GM23338 (cell line): ENCODE results near the gene MROH7. TPM values are rescaled to one million over a fixed set of nuclear protein-coding genes. Genes with fewer than 3 reads are reported as not detected.

ENCODE experiments used
- ATAC-seq: fragments of 200-7000 bp; cut with Tn5 transposase; 3 replicates; pipeline ENCODE4 v1.9.1; 2020
- DNase-seq: peaks from one replicate; pipeline ENCODE4 v3.0.0-alpha.2; 2015; ENCODE audit warnings: low spot score
- H2AFZ ChIP-seq: fragments of 200-600 bp; sonication (generic); 2 replicates; pipeline ENCODE4 v1.8.0; 2016; ENCODE audit warnings: antibody characterized with exemption, mild to moderate bottlenecking, moderate library complexity
- H3F3A ChIP-seq: fragments of 200-600 bp; sonication (generic); replicated peaks from 2 replicates; pipeline ENCODE4 v1.8.0; 2017; ENCODE audit warnings: antibody characterized with exemption, mixed run types, low read depth
- H3K27ac ChIP-seq: fragments of 200-600 bp; sonication (generic); 2 replicates; pipeline ENCODE4 v1.6.1; 2016; ENCODE audit warnings: low read depth
- H3K27me3 ChIP-seq: fragments of 200-600 bp; sonication (generic); 2 replicates; pipeline ENCODE4 v1.8.0; 2016; ENCODE audit warnings: mild to moderate bottlenecking, mixed run types, moderate library complexity; ENCODE audit not compliant: insufficient read depth
- H3K36me3 ChIP-seq: fragments of 200-600 bp; sonication (generic); 2 replicates; pipeline ENCODE4 v1.8.0; 2016; ENCODE audit warnings: mild to moderate bottlenecking; ENCODE audit not compliant: insufficient read depth
- H3K4me1 ChIP-seq: fragments of 200-600 bp; sonication (generic); 2 replicates; pipeline ENCODE4 v1.8.0; 2016; ENCODE audit warnings: mild to moderate bottlenecking, moderate library complexity; ENCODE audit not compliant: insufficient read depth
- H3K4me2 ChIP-seq: fragments of 200-600 bp; sonication (generic); 2 replicates; pipeline ENCODE4 v1.7.1; 2017; ENCODE audit warnings: mixed run types
- H3K4me3 ChIP-seq: fragments of 200-600 bp; sonication (generic); 2 replicates; pipeline ENCODE4 v1.6.1; 2016; ENCODE audit warnings: mixed run types
- H3K79me2 ChIP-seq: fragments of 200-600 bp; sonication (generic); replicated peaks from 2 replicates; pipeline ENCODE4 v1.8.0; 2017; ENCODE audit warnings: mild to moderate bottlenecking; ENCODE audit not compliant: insufficient read depth
- H3K9me2 ChIP-seq: fragments of 200-600 bp; sonication (generic); 2 replicates; pipeline ENCODE4 v1.8.0; 2017; ENCODE audit not compliant: insufficient read depth
- H4K20me1 ChIP-seq: fragments of 200-600 bp; sonication (generic); replicated peaks from 2 replicates; pipeline ENCODE4 v1.8.0; 2017; ENCODE audit warnings: mild to moderate bottlenecking; ENCODE audit not compliant: insufficient read depth
- H3K27ac Mint-ChIP-seq: 2 replicates; pipeline ENCODE4 v1.8.0; 2020; ENCODE audit warnings: inconsistent platforms, mild to moderate bottlenecking, moderate library complexity, mixed read lengths
- H3K27me3 Mint-ChIP-seq: 3 replicates; pipeline ENCODE4 v1.8.0; 2022; ENCODE audit warnings: low read depth, mild to moderate bottlenecking, moderate library complexity, mixed read lengths, inconsistent platforms; ENCODE audit not compliant: insufficient read depth, poor library complexity
- H3K36me3 Mint-ChIP-seq: 3 replicates; pipeline ENCODE4 v1.8.0; 2021; ENCODE audit warnings: low read depth, mild to moderate bottlenecking, inconsistent platforms, moderate library complexity, mixed read lengths
- H3K4me1 Mint-ChIP-seq: 3 replicates; pipeline ENCODE4 v1.8.0; 2020; ENCODE audit warnings: mild to moderate bottlenecking, inconsistent platforms, mixed read lengths
- H3K4me3 Mint-ChIP-seq: 3 replicates; pipeline ENCODE4 v1.8.0; 2021; ENCODE audit warnings: moderate library complexity, mild to moderate bottlenecking, inconsistent platforms, mixed read lengths
- H3K9me3 Mint-ChIP-seq: 3 replicates; pipeline ENCODE4 v1.8.0; 2020; ENCODE audit warnings: moderate library complexity, mild to moderate bottlenecking, inconsistent platforms, mixed read lengths
- EZH2 ChIP-seq: fragments of 200-600 bp; sonication (generic); IDR thresholded peaks from one replicate; pipeline ENCODE4 v1.8.0; 2017; ENCODE audit warnings: antibody characterized with exemption, mild to moderate bottlenecking, low read depth; ENCODE audit not compliant: unreplicated experiment
- EZH2phosphoT487 ChIP-seq: fragments of 200-600 bp; sonication (generic); IDR thresholded peaks from one replicate; pipeline ENCODE4 v1.8.1; 2018; ENCODE audit warnings: antibody characterized with exemption; ENCODE audit not compliant: unreplicated experiment
- NANOG ChIP-seq: IDR thresholded peaks from 2 replicates; pipeline ENCODE4 v1.6.1; 2016; ENCODE audit warnings: antibody characterized with exemption, borderline replicate concordance
- POLR2AphosphoS5 ChIP-seq: IDR thresholded peaks from 2 replicates; pipeline ENCODE4 v1.6.1; 2016; ENCODE audit warnings: antibody characterized with exemption, low read depth
- ZNF114 ChIP-seq: fragments of 250-450 bp; sonication (Bioruptor Pico); IDR thresholded peaks from 2 replicates; pipeline ENCODE4 v1.5.0; 2020; ENCODE audit warnings: mild to moderate bottlenecking, moderate library complexity
- polyA plus RNA-seq: library from polyadenylated mRNA; unstranded; fragments of >200 nt; fragmentation: Nextera tagmentation; extraction: Ambion mirVana; gene quantifications from 2 replicates; pipeline ENCODE4 v1.2.1, GENCODE V29; 2016
- total RNA-seq: library from RNA; depleted of rRNA; stranded (reverse); fragments of >200 nt; shearing (Covaris generic); gene quantifications from 2 replicates; pipeline ENCODE4 v1.2.3, GENCODE V29; 2014
- TF ChIP-seq, protein P1 (sequence below): fragments of 250-450 bp; sonication (Bioruptor Pico); IDR thresholded peaks from 2 replicates; pipeline ENCODE4 v1.5.0; 2020; ENCODE audit warnings: mild to moderate bottlenecking, moderate library complexity

Gene MROH7
- total and polyA plus RNA-seq, 2 experiments from 2014 or later: 0.17 TPM; not detected in 1

DNA sequence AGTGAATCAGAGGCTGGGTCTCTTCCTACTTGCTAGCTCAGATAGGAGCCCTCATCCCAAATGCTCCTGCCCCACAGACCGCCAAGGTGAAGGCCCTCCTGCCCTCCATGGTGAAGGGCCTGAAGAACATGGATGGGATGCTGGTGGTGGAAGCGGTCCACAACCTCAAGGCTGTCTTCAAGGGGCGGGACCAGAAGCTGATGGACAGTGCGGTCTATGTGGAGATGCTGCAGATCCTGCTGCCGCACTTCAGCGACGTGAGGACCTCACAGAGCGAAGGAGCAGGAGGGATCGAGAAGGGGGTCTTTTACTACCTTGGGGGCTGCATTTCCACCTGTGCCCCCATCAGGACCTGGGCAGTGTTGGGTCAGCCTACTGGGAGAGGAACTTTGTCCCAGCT lies 59.5 kb downstream of the MROH7 start (continued):
- TF ChIP-seq, protein P1, sequence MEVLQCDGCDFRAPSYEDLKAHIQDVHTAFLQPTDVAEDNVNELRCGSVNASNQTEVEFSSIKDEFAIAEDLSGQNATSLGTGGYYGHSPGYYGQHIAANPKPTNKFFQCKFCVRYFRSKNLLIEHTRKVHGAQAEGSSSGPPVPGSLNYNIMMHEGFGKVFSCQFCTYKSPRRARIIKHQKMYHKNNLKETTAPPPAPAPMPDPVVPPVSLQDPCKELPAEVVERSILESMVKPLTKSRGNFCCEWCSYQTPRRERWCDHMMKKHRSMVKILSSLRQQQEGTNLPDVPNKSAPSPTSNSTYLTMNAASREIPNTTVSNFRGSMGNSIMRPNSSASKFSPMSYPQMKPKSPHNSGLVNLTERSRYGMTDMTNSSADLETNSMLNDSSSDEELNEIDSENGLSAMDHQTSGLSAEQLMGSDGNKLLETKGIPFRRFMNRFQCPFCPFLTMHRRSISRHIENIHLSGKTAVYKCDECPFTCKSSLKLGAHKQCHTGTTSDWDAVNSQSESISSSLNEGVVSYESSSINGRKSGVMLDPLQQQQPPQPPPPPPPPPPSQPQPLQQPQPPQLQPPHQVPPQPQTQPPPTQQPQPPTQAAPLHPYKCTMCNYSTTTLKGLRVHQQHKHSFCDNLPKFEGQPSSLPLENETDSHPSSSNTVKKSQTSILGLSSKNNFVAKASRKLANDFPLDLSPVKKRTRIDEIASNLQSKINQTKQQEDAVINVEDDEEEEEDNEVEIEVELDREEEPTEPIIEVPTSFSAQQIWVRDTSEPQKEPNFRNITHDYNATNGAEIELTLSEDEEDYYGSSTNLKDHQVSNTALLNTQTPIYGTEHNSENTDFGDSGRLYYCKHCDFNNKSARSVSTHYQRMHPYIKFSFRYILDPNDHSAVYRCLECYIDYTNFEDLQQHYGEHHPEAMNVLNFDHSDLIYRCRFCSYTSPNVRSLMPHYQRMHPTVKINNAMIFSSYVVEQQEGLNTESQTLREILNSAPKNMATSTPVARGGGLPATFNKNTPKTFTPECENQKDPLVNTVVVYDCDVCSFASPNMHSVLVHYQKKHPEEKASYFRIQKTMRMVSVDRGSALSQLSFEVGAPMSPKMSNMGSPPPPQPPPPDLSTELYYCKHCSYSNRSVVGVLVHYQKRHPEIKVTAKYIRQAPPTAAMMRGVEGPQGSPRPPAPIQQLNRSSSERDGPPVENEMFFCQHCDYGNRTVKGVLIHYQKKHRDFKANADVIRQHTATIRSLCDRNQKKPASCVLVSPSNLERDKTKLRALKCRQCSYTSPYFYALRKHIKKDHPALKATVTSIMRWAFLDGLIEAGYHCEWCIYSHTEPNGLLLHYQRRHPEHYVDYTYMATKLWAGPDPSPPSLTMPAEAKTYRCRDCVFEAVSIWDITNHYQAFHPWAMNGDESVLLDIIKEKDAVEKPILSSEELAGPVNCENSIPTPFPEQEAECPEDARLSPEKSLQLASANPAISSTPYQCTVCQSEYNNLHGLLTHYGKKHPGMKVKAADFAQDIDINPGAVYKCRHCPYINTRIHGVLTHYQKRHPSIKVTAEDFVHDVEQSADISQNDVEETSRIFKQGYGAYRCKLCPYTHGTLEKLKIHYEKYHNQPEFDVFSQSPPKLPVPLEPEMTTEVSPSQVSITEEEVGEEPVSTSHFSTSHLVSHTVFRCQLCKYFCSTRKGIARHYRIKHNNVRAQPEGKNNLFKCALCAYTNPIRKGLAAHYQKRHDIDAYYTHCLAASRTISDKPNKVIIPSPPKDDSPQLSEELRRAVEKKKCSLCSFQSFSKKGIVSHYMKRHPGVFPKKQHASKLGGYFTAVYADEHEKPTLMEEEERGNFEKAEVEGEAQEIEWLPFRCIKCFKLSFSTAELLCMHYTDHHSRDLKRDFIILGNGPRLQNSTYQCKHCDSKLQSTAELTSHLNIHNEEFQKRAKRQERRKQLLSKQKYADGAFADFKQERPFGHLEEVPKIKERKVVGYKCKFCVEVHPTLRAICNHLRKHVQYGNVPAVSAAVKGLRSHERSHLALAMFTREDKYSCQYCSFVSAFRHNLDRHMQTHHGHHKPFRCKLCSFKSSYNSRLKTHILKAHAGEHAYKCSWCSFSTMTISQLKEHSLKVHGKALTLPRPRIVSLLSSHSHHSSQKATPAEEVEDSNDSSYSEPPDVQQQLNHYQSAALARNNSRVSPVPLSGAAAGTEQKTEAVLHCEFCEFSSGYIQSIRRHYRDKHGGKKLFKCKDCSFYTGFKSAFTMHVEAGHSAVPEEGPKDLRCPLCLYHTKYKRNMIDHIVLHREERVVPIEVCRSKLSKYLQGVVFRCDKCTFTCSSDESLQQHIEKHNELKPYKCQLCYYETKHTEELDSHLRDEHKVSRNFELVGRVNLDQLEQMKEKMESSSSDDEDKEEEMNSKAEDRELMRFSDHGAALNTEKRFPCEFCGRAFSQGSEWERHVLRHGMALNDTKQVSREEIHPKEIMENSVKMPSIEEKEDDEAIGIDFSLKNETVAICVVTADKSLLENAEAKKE (CRISPR knock-in tag): no peak

- Mint-ChIP-seq H3K4me3 (no peak overlapping the region), H3K36me3 (no peaks in the 10 kb centered on the region), H3K27me3 (peaks cover 5% of the 10 kb centered on the region), H3K9me3 (no peaks in the 10 kb centered on the region; the same call in 2 of the 3 replicates), H3K27ac (no peak overlapping the region), H3K4me1 (no peaks in the 10 kb centered on the region)
- Histone ChIP-seq H3K9me2 (no peaks in the 10 kb centered on the region), H3F3A (no peaks in the 10 kb centered on the region), H3K4me2 (no peak overlapping the region), H4K20me1 (no peaks in the 10 kb centered on the region), H3K27ac (no peak overlapping the region), H3K36me3 (no peaks in the 10 kb centered on the region), H3K27me3 (no peaks in the 10 kb centered on the region), H2AFZ (no peak overlapping the region), H3K4me1 (no peaks in the 10 kb centered on the region), H3K79me2 (no peaks in the 10 kb centered on the region), H3K4me3 (no peak overlapping the region)
- TF ChIP-seq EZH2 (no peak), EZH2phosphoT487 (no peak), NANOG (no peak), ZNF114 (CRISPR knock-in tag) (no peak), POLR2AphosphoS5 (no peak)
- TF ChIP-seq, protein P1 (CRISPR knock-in tag): no peak
- DNase-seq: no peak
- ATAC-seq: no peak
These were observed 60.4 kb downstream of the MROH7 start for GRCh38 chr1:54701996-54702395.
